ENCODE results near the gene ENDOG. TPM values are rescaled to one million over a fixed set of nuclear protein-coding genes. Genes with fewer than 3 reads are reported as not detected.

ENDOG gene
- total RNA-seq (2021) (25.8 to 28.7 TPM (median 25.8 TPM) in 3 replicates), Bru-seq, nascent RNA (percentile 56 among the genes with signal in this experiment)
- long read RNA-seq, experiment 1, transcript ENDOG-201 (3 exons, 1,172 nt), result major isoform, 38 of 48 reads
- long read RNA-seq, experiment 1, partial matches to known transcripts, result 7 of 48 reads
- long read RNA-seq, experiment 1, other reads (novel, unspliced or antisense), result 3 of 48 reads
- long read RNA-seq, experiment 2, transcript ENDOG-201 (3 exons, 1,172 nt), result major isoform, 22 of 25 reads
- long read RNA-seq, experiment 2, partial matches to known transcripts, result 1 of 25 reads
- long read RNA-seq, experiment 2, other reads (novel, unspliced or antisense), result 2 of 25 reads
- long read RNA-seq, experiment 3, result 0 reads

- DNase-seq (ENCODE audit: low spot score) (peak; percentile 99), ATAC-seq (peak; percentile 86)
- ChIA-PET POLR2A (interaction anchor here (0.7 to 2.8 kb wide), 16 partner anchors 8 to 263 kb away, joined by 3 to 26 read pairs (median 3); partner anchors contain the start of genes DOLPP1, KYAT1, LRRC8A and PKN3), CTCF (interaction anchor here (0.5 to 3.3 kb wide), 49 partner anchors 8 to 380 kb away, joined by 3 to 40 read pairs (median 5); partner anchors contain the start of genes DOLPP1, DYNC2I2, KYAT1 and MIGA2)
- peaks cover 16% of the 10 kb centered on the region for H3K36me3 Mint-ChIP-seq
- no peaks in the 10 kb centered on the region for H3K27me3 Mint-ChIP-seq (ENCODE audit: low read depth)
- peak within 1 kb of the TSS; percentile 71 for H3K4me3 Mint-ChIP-seq
- no peaks in the 10 kb centered on the region for H3K9me3 Mint-ChIP-seq
- H3K4me1 Mint-ChIP-seq, result peaks cover 3% of the 10 kb centered on the region
- H3K27ac Mint-ChIP-seq, result peak within 1 kb of the TSS; percentile 80; the same call in 1 of the 2 replicates
- TF ChIP-seq KAT7 (CRISPR knock-in tag; IDR thresholded peaks at IDR 0.05; ENCODE audit: borderline replicate concordance), result no peak
- TF ChIP-seq ZNF512 (CRISPR knock-in tag; IDR thresholded peaks at IDR 0.05; ENCODE audit: borderline replicate concordance), result no peak
- 0 out of 2 replicates have a peak, but pooled peaks have one; percentile 3 for TF ChIP-seq ZNF263 (CRISPR knock-in tag; IDR thresholded peaks at IDR 0.05; ENCODE audit: low read depth)
- no peak for TF ChIP-seq EMX1 (CRISPR knock-in tag; IDR thresholded peaks at IDR 0.05)
- TF ChIP-seq JUN (CRISPR knock-in tag; IDR thresholded peaks at IDR 0.05), result no peak
- TF ChIP-seq TP53 (CRISPR knock-in tag; IDR thresholded peaks at IDR 0.05), result no peak
- no peak for TF ChIP-seq E2F5 (CRISPR knock-in tag; IDR thresholded peaks at IDR 0.05)
- 0 out of 2 replicates have a peak, but pooled peaks have one; percentile 12 for TF ChIP-seq ZNF138 (CRISPR knock-in tag; conservative IDR thresholded peaks at IDR 0.05)
- TF ChIP-seq ZNF671 (CRISPR knock-in tag; IDR thresholded peaks at IDR 0.05), result no peak
- no peak for TF ChIP-seq CREB1 (CRISPR knock-in tag; IDR thresholded peaks at IDR 0.05)
- peak; percentile 67; the same call in 1 of the 2 replicates for TF ChIP-seq SP1 (CRISPR knock-in tag; conservative IDR thresholded peaks at IDR 0.05)
- TF ChIP-seq, protein P1, sequence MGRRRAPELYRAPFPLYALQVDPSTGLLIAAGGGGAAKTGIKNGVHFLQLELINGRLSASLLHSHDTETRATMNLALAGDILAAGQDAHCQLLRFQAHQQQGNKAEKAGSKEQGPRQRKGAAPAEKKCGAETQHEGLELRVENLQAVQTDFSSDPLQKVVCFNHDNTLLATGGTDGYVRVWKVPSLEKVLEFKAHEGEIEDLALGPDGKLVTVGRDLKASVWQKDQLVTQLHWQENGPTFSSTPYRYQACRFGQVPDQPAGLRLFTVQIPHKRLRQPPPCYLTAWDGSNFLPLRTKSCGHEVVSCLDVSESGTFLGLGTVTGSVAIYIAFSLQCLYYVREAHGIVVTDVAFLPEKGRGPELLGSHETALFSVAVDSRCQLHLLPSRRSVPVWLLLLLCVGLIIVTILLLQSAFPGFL (CRISPR knock-in tag; IDR thresholded peaks at IDR 0.05; ENCODE audit: borderline replicate concordance), result no peak
- TF ChIP-seq CDX4 (CRISPR knock-in tag; IDR thresholded peaks at IDR 0.05; ENCODE audit: borderline replicate concordance), result no peak
- peak; percentile 77; the same call in 1 of the 2 replicates for TF ChIP-seq NFE2L1 (CRISPR knock-in tag; IDR thresholded peaks at IDR 0.05)
- TF ChIP-seq RORB (CRISPR knock-in tag; IDR thresholded peaks at IDR 0.05), result no peak
- TF ChIP-seq OVOL2 (CRISPR knock-in tag; IDR thresholded peaks at IDR 0.05; ENCODE audit: borderline replicate concordance), result no peak
- no peak for TF ChIP-seq ZNF317 (CRISPR knock-in tag; IDR thresholded peaks at IDR 0.05; ENCODE audit: borderline replicate concordance, low read depth)
- TF ChIP-seq TEAD1 (CRISPR knock-in tag; IDR thresholded peaks at IDR 0.05), result 0 out of 2 replicates have a peak, but pooled peaks have one; percentile 53
- TF ChIP-seq, protein P2, sequence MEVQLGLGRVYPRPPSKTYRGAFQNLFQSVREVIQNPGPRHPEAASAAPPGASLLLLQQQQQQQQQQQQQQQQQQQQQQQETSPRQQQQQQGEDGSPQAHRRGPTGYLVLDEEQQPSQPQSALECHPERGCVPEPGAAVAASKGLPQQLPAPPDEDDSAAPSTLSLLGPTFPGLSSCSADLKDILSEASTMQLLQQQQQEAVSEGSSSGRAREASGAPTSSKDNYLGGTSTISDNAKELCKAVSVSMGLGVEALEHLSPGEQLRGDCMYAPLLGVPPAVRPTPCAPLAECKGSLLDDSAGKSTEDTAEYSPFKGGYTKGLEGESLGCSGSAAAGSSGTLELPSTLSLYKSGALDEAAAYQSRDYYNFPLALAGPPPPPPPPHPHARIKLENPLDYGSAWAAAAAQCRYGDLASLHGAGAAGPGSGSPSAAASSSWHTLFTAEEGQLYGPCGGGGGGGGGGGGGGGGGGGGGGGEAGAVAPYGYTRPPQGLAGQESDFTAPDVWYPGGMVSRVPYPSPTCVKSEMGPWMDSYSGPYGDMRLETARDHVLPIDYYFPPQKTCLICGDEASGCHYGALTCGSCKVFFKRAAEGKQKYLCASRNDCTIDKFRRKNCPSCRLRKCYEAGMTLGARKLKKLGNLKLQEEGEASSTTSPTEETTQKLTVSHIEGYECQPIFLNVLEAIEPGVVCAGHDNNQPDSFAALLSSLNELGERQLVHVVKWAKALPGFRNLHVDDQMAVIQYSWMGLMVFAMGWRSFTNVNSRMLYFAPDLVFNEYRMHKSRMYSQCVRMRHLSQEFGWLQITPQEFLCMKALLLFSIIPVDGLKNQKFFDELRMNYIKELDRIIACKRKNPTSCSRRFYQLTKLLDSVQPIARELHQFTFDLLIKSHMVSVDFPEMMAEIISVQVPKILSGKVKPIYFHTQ (CRISPR knock-in tag; IDR thresholded peaks at IDR 0.05), result no peak
- TF ChIP-seq CREM (CRISPR knock-in tag; IDR thresholded peaks at IDR 0.05), result peak; percentile 58
- TF ChIP-seq CTCF (IDR thresholded peaks at IDR 0.05), result peak; percentile 53; the same call in 1 of the 2 replicates
- TF ChIP-seq ZNF281 (CRISPR knock-in tag; IDR thresholded peaks at IDR 0.05), result 0 out of 2 replicates have a peak, but pooled peaks have one; percentile 47
- TF ChIP-seq PRRX2 (CRISPR knock-in tag; IDR thresholded peaks at IDR 0.05), result no peak
These were observed at the start of gene ENDOG for GRCh38 chr9:128818099-128818838. TSS of gene ENDOG (plus strand) at chr9:128818500. CDS start at chr9:128818685, 185 bp downstream.

Measured in WTC11 (cell line).